HG03521 (cell line): ENCODE measurements around the gene SEC14L1.
"Not testable (repeated sequence)": the region's sequence is repeated elsewhere in the genome, so short reads cannot be mapped to it uniquely, and the experiment has no call there.

Source experiments
- ATAC-seq: cut with Tn5 transposase; IDR thresholded peaks from one replicate; pipeline ENCODE4 v1.9.1; 2021; ENCODE audit warnings: mild to moderate bottlenecking, moderate library complexity; ENCODE audit not compliant: unreplicated experiment

The SEC14L1 gene

GRCh38 chr17:77254951-77255825 is 114.4 kb downstream of the SEC14L1 start:
- no peak for ATAC-seq

DNA sequence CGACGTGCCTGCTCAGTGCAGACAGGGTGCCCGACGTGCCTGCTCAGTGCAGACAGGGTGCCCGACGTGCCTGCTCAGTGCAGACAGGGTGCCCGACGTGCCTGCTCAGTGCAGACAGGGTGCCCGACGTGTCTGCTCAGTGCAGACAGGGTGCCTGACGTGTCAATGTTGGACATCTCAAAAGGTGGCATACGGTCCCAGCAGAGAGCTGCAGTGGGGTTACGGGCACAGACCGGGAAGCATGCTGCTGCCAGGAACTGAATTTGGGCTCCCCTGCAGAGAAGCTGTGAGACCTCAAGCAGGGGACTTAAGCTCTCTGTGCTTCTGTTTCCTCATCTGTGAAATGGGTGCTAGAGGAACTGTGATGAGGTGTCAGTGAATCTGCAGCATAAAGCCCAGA is 115.2 kb downstream of the SEC14L1 start:
- ATAC-seq = not testable (repeated sequence)

DNA sequence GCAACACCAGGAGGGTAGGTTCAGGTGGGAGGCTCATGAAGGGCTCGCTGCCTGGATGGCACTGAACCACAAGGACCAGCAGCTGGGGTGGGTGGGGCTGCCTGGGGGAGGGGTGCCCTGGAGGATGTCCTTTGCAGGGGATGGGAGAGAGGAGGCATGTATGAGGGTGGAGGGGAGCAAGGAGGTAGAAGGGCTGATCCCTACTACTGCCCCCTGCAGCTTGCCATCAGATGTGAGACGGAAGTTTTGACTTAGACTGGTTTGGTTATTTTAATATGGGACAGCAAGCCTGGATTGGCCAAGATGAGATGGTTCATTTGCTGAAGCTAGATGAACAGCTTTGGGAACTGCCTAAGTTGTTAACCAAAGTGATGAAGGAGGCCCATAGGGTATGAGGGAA is 115.9 kb downstream of the SEC14L1 start:
- no peak for ATAC-seq

DNA sequence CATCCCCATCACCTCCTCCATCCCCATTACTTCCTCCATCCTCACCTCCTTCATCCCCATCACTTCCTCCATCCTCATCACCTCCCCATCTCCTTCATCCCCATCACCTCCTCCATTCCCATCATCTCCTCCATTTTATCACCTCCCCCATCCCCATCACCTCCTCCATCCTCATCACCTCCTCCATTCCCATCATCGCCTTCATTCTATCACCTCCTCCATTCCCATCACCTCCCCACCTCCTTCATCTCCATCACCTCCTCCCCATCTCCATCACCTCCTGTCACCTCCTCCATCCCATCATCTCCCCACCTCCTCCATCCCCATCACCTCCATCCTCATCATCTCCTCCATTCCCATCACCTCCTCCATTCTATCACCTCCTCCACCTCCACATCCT is 116.4 kb downstream of the SEC14L1 start:
- no peak for ATAC-seq

DNA sequence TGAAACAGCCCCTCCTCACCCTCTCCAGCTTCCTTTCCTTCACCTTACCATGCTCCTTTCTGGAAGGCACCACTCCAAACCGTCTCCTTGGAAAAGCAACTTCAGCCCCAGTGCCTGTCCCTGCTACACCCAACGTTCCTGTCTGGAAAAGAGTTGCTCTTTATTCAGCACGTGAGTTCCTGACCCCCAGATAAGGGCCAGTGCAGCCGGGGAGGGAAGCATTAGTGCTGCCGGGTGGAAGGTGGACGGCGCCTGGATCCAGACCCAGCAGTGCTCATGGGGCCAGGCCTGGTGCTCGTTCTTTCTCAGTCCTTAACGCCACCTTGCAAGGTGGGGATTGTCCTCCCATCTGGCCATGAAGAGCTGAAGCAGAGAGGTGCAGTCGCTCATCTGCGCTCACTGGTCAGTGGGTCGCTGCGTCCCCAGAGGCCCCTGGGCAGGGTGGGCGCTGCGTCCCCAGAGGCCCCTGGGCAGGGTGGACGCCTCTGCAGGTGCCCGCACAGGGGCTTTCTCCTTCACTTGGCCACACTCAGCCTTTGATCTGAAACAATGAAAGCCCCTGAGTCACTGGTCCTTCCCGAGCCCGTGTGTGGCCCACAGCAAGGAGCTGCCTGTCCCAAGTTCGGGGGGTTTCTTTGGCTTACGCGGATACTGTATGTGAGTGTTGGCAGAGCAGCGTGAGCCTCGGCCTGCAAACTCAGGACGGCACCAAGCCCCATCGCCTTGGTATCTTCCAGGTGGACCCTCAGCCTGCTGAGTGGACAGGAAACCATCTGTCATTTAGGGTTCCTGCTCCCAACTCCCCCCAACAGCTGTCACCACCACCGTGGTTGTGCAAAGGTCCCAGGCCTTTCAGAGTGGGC is 117.1 kb downstream of the SEC14L1 start:
- no peak for ATAC-seq

- ATAC-seq = no peak
Observed at GRCh38 chr17:77258638-77259037, 117.9 kb downstream of the SEC14L1 start.

DNA sequence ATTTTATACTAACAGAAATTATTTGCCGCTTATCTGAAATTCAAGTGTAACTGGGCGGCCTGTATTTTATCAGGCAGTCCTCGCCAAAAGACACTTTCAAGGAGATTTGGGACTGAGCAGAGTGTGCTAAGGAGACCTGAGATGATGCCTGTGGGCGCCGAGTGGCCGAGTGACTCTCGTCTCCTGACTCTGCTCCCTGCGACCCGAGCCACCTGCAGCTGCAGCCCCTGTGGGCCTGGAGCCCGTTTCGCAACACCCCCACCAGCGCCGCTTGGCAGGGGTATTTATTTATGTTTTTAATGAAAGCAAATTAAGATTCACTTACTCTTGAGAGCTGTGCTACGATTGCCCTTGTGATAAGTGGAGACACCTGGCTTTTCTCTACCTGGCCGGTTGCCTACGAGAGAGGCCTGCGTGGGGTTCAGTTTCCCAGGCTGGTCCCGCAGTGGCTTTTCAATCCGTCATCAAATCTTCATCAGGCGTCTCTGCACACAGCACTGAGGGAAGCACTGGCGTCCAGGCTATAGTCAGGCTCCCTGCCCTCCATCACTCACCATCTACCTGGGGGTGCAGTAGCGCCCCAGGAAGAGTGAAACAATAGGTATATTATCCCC is 124.0 kb downstream of the SEC14L1 start:
- ATAC-seq = no peak

- no peak for ATAC-seq
Observed at GRCh38 chr17:77266213-77266612, 125.4 kb downstream of the SEC14L1 start.
